Activated CD4-positive, alpha-beta T cell treated with anti-CD3 and anti-CD28 coated beads, Interleukin-2, amount 50 U/mL, for 48 hours (primary cell): ENCODE measurements around the gene MED29.
A peak's percentile ranks its signal among the peaks of the same experiment; 100 is the strongest.

Source experiments
- DNase-seq, 2 experiments: peaks; one replicate each; pipeline ENCODE4 v3.0.0-alpha.2; 2020

MED29 gene

GRCh38 chr19:39412100-39412866 lies 21.1 kb downstream of the MED29 start, which contains the start of gene PLEKHG2:
Gene PLEKHG2, plus strand, starts transcription at chr19:39412669. Its CDS starts 1,418 bp downstream, at chr19:39414087.
- peak; percentile 97 for DNase-seq

- DNase-seq = peak in 1 of 2 experiments; percentile 27
Measured at GRCh38 chr19:39412867-39413271, 21.7 kb downstream of the MED29 start.

- DNase-seq = peak; percentile 23 to 33
Measured at GRCh38 chr19:39413272-39413910, 22.2 kb downstream of the MED29 start.

GRCh38 chr19:39413911-39414608 lies 22.9 kb downstream of the MED29 start:
- DNase-seq = peak in 1 of 2 experiments; percentile 10

- DNase-seq = no peak
Measured at GRCh38 chr19:39415111-39416046, 24.2 kb downstream of the MED29 start.

- no peak for DNase-seq
Measured at GRCh38 chr19:39416152-39417120, 25.3 kb downstream of the MED29 start.

GRCh38 chr19:39417463-39418181 lies 26.4 kb downstream of the MED29 start:
- DNase-seq = no peak

GRCh38 chr19:39419003-39419402 lies 27.8 kb downstream of the MED29 start:
- no peak for DNase-seq

- no peak for DNase-seq
Measured at GRCh38 chr19:39420769-39421168, 29.6 kb downstream of the MED29 start.

GRCh38 chr19:39422020-39422419 lies 30.8 kb downstream of the MED29 start:
- no peak for DNase-seq

GRCh38 chr19:39423258-39424086 lies 32.3 kb downstream of the MED29 start:
- no peak for DNase-seq

GRCh38 chr19:39424934-39425333 lies 33.8 kb downstream of the MED29 start:
- no peak for DNase-seq

- no peak for DNase-seq
Measured at GRCh38 chr19:39425744-39426143, 34.6 kb downstream of the MED29 start.

GRCh38 chr19:39426170-39426569 lies 35.0 kb downstream of the MED29 start:
- no peak for DNase-seq

- DNase-seq = no peak
Measured at GRCh38 chr19:39427707-39428106, 36.5 kb downstream of the MED29 start.

GRCh38 chr19:39428283-39429112 lies 37.3 kb downstream of the MED29 start:
- DNase-seq = no peak

- peak; percentile 72 to 79 for DNase-seq
Measured at GRCh38 chr19:39430675-39431593, 39.8 kb downstream of the MED29 start.

GRCh38 chr19:39432677-39433025 lies 41.5 kb downstream of the MED29 start:
- no peak for DNase-seq
